GM21737 (cell line): ENCODE data around the gene MYCN.

ENCODE experiments used
- ATAC-seq: cut with Tn5 transposase; IDR thresholded peaks from one replicate; pipeline ENCODE4 v1.9.1; 2021; ENCODE audit warnings: mild to moderate bottlenecking, moderate library complexity; ENCODE audit not compliant: unreplicated experiment

Gene MYCN

GRCh38 chr2:15992457-15993231 is 52.3 kb downstream of the MYCN start:
- no peak for ATAC-seq

GRCh38 chr2:15993232-15993610 is 52.9 kb downstream of the MYCN start:
- no peak for ATAC-seq

GRCh38 chr2:15993666-15994065 is 53.3 kb downstream of the MYCN start:
- ATAC-seq, result no peak

GRCh38 chr2:15995603-15996002 is 55.3 kb downstream of the MYCN start:
- ATAC-seq, result no peak
